ENCODE measurements around the gene DCAF4L1. TPM values are rescaled to one million over a fixed set of nuclear protein-coding genes. Genes with fewer than 3 reads are reported as not detected.

DCAF4L1 gene
- total RNA-seq, 2 experiments from 2014 or later = 0.31 to 0.41 TPM

DNA sequence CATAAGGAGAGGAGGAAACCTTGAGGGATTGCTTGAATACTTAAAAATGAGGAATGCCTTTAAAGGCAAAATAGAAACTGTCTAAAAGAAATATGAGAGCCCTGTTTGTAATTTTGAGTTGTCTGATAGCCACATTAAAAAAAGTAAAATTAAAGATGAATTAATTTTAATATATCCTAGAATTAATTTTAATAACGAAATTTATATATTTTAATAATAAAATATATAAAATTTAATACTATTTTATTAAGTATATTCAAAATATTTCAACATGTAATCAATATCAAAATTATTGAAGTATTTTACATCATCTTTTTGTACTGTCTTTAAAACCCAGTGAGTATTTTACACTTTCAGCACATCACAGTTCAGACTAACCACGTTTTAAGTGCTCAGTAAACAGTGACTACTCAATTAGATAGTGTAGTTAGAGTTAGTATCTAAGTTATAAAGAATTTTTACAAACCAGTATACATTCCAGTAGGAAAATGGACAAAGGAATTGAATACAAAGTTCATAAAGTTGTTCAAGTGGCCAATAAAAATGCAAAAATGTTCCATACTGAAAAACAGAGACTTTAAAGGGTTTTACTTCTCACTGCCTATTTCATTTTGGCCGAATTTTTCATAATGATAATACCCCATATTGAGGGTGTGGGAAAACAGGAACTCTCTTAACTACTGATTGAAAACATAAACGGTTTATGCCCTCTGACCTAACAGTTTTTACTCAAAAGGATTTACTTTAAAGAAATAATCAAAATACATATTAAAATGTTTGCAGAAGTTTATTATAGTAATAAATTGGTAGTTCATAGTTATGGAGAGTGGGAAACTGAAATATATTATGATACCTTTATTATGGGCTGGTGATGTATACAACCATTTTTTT, 11.7 kb downstream of the DCAF4L1 start:
- intact Hi-C loops (cut with micrococcal nuclease) = no loop called here
- CTCF ChIA-PET = no interaction called here
- no peak overlapping the region for H3K27ac Mint-ChIP-seq
- POLR2A ChIA-PET = no interaction called here
- H3K4me1 Mint-ChIP-seq (ENCODE audit: low read depth) = peaks cover 36% of the 10 kb centered on the region
- no peak overlapping the region for H3K4me3 Mint-ChIP-seq
- DNase-seq (no peak), ATAC-seq (no peak)
- no peaks in the 10 kb centered on the region for H3K9me3 Mint-ChIP-seq
- H3K27me3 Mint-ChIP-seq = no peaks in the 10 kb centered on the region
- TF ChIP-seq, protein P1, sequence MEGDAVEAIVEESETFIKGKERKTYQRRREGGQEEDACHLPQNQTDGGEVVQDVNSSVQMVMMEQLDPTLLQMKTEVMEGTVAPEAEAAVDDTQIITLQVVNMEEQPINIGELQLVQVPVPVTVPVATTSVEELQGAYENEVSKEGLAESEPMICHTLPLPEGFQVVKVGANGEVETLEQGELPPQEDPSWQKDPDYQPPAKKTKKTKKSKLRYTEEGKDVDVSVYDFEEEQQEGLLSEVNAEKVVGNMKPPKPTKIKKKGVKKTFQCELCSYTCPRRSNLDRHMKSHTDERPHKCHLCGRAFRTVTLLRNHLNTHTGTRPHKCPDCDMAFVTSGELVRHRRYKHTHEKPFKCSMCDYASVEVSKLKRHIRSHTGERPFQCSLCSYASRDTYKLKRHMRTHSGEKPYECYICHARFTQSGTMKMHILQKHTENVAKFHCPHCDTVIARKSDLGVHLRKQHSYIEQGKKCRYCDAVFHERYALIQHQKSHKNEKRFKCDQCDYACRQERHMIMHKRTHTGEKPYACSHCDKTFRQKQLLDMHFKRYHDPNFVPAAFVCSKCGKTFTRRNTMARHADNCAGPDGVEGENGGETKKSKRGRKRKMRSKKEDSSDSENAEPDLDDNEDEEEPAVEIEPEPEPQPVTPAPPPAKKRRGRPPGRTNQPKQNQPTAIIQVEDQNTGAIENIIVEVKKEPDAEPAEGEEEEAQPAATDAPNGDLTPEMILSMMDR (IDR thresholded peaks at IDR 0.05) = no peak
- peaks cover 19% of the 10 kb centered on the region for H3K36me3 Mint-ChIP-seq (ENCODE audit: low read depth)

- no peak overlapping the region for H3K4me3 Mint-ChIP-seq
- POLR2A ChIA-PET = no interaction called here
- TF ChIP-seq, protein P1 (IDR thresholded peaks at IDR 0.05) = peak; percentile 14
- ATAC-seq (no peak), DNase-seq (no peak)
- CTCF ChIA-PET = no interaction called here
- intact Hi-C loops (cut with micrococcal nuclease) = no loop called here
- peaks cover 29% of the 10 kb centered on the region for H3K4me1 Mint-ChIP-seq (ENCODE audit: low read depth)
- peaks cover 19% of the 10 kb centered on the region for H3K36me3 Mint-ChIP-seq (ENCODE audit: low read depth)
- no peaks in the 10 kb centered on the region for H3K27me3 Mint-ChIP-seq
- no peaks in the 10 kb centered on the region for H3K9me3 Mint-ChIP-seq
- no peak overlapping the region for H3K27ac Mint-ChIP-seq
Measured at GRCh38 chr4:41994461-41994985, 13.0 kb downstream of the DCAF4L1 start.

DNA sequence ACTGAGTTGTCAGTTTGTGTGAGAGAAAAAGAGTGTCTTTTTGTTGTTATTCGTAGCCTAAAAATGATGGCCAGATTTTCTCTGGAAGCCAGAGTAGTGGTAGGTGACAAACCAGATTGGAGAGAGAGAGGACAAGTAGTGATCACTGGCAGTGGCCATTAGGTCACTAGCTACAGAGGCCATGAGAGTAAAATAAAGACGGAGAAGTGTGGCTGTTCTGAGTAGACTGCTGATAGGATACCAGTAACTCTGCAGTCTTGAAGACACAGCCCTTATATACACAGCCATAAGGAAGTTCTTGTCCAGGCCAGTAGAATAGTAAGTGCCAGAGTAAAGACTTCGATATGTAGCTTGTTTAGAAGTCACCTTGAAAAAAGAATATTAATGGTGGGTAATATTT, 16.5 kb downstream of the DCAF4L1 start:
- no peak for DNase-seq
- H3K27me3 Mint-ChIP-seq = no peaks in the 10 kb centered on the region
- H3K4me3 Mint-ChIP-seq = no peak overlapping the region
- peaks cover 21% of the 10 kb centered on the region for H3K36me3 Mint-ChIP-seq (ENCODE audit: low read depth)
- peaks cover 22% of the 10 kb centered on the region for H3K4me1 Mint-ChIP-seq (ENCODE audit: low read depth)
- POLR2A ChIA-PET = no interaction called here
- no peaks in the 10 kb centered on the region for H3K9me3 Mint-ChIP-seq
- TF ChIP-seq, protein P1 (IDR thresholded peaks at IDR 0.05) = no peak
- H3K27ac Mint-ChIP-seq = no peak overlapping the region
- intact Hi-C loops (cut with micrococcal nuclease) = no loop called here
- CTCF ChIA-PET = no interaction called here
- no peak for ATAC-seq

DNA sequence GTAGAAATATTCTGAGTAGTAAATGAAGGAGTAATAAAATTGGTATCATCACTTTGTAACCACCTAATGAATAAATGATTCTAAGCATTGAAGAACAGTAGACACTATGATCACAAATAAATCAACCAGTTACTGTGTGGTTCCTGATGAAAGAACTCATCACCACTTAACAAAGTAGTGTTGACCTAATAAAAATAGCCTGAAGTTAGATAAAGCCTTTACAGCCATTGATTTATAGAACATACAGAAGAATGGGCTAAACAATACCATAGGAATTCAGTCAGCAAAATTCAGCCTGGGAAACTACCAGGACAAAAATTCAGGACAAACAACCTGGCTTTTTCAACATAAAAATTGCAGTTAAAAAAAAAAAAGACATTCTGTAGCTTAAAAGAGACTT, 17.8 kb downstream of the DCAF4L1 start:
- peaks cover 32% of the 10 kb centered on the region for H3K4me1 Mint-ChIP-seq (ENCODE audit: low read depth)
- no peaks in the 10 kb centered on the region for H3K9me3 Mint-ChIP-seq
- H3K4me3 Mint-ChIP-seq = no peak overlapping the region
- no peak overlapping the region for H3K27ac Mint-ChIP-seq
- ChIA-PET CTCF (no interaction called here), POLR2A (interaction anchor here (0.7 kb wide), 1 partner anchor 58 kb away, joined by 3 read pairs; no protein-coding TSS in a partner anchor)
- H3K36me3 Mint-ChIP-seq (ENCODE audit: low read depth) = peaks cover 34% of the 10 kb centered on the region
- H3K27me3 Mint-ChIP-seq = no peaks in the 10 kb centered on the region
- intact Hi-C loops (cut with micrococcal nuclease) = no loop called here
- ATAC-seq (no peak), DNase-seq (no peak)
- TF ChIP-seq, protein P1 (IDR thresholded peaks at IDR 0.05) = no peak
